ENCODE results near the gene ZCCHC7. TPM values are rescaled to one million over a fixed set of nuclear protein-coding genes. Genes with fewer than 3 reads are reported as not detected.

Gene ZCCHC7
- total and polyA plus RNA-seq, 10 of the 15 experiments (the other 5 are each of a cell fraction or from before 2014, with no cell fraction given), result 42.9 to 178 (median 53.3) TPM

DNA sequence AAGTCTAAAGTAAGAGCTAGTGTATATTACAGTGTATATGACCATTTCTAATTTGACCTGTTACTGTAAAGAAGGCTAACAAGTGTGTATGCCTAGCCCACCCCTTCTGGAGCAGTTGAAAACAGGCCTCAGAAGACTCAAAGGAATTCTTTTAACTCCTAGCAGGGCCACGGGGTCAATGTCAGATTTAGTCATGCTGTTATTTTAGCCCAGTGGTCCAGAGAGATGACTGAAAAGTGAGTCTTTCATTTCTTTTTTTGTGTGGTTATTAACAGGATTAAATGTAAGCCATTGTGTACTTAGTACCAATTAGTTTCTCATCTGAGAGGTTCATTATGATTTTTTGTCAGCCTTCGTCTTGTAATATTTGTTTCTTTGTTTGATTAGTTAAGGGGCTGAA is 24.4 kb downstream of the ZCCHC7 start:
- in situ Hi-C loops (cut with MboI) (no loop called here), intact Hi-C loops (cut with micrococcal nuclease; ENCODE audit: unreplicated experiment) (loop anchor here (2.0 kb wide), 2 partner anchors 146 to 150 kb away; no protein-coding TSS in a partner anchor)
- Histone ChIP-seq H3K4me1 (ENCODE audit: control insufficient read depth, insufficient read depth, low read length) (peaks cover 18% of the 10 kb centered on the region; the same call in 1 of the 2 replicates), H4K20me1 (ENCODE audit: control insufficient read depth, insufficient read depth) (no peaks in the 10 kb centered on the region), H3K4me2 (ENCODE audit: control insufficient read depth, insufficient read depth) (peak overlapping the region; percentile 81; the same call in 1 of the 2 replicates), H3K4me3 (peak overlapping the region; percentile 9; the same call in 1 of the 2 replicates), H3K36me3 (ENCODE audit: control insufficient read depth in 2 of 2, insufficient read depth in 2 of 2, low read length in 1 of 2) (no peaks in the 10 kb centered on the region; a peak in 2 of 4 replicates), H3K9me3 (replicated peaks; ENCODE audit: control insufficient read depth, insufficient read depth, low read length) (no peaks in the 10 kb centered on the region; the same call in 2 of the 3 replicates), H3K79me2 (ENCODE audit: control insufficient read depth, insufficient read depth, low read length) (peaks cover 85% of the 10 kb centered on the region), H3K9ac (ENCODE audit: control insufficient read depth, insufficient read depth, low read length) (peak overlapping the region; percentile 63), H2AFZ (ENCODE audit: control insufficient read depth, low read depth, low read length) (no peak overlapping the region; the same call in none of the 2 replicates), H3K27ac (ENCODE audit: control insufficient read depth, insufficient read depth) (peak overlapping the region; percentile 82), H3K27me3 (replicated peaks in 1 of 2; ENCODE audit: control insufficient read depth in 2 of 2, insufficient read depth in 2 of 2, low read length in 1 of 2) (no peaks in the 10 kb centered on the region)
- WGBS (ENCODE audit: insufficient coverage, insufficient replicate concordance, low lambda C conversion rate, missing lambda C conversion rate), result 2% methylated on average over 2 of the region's 2 CpGs
- BruUV-seq (replicated peaks), result no TSS peak
- ChIA-PET SMC1A (ENCODE audit: uncharacterized antibody, unreplicated experiment) (interaction anchor here (0.7 to 4.2 kb wide), 11 partner anchors 23 to 226 kb away, joined by 3 to 25 read pairs (median 9); partner anchors contain the start of gene ZCCHC7), CTCF (interaction anchor here (0.9 to 1.4 kb wide), 3 partner anchors 9 to 141 kb away, joined by 3 to 4 read pairs (median 4); no protein-coding TSS in a partner anchor), POLR2A (interaction anchor here (0.5 to 1.3 kb wide), 5 partner anchors 23 to 113 kb away, joined by 3 to 7 read pairs (median 3); partner anchors contain the start of gene ZCCHC7), RAD21 (ENCODE audit: unreplicated experiment) (interaction anchor here (0.5 to 4.3 kb wide), 13 partner anchors 10 to 1012 kb away, joined by 3 to 62 read pairs (median 3); partner anchors contain the start of gene PAX5)
- DNase-seq (ENCODE audit: low read depth, low spot score), result peak; percentile 82
- ATAC-seq, result peak; percentile 75
- FAIRE-seq, result peak; percentile 86
- no peak for TF ChIP-seq HCFC1 (IDR thresholded peaks at IDR 0.05; ENCODE audit: low read length)
- TF ChIP-seq, protein P1, sequence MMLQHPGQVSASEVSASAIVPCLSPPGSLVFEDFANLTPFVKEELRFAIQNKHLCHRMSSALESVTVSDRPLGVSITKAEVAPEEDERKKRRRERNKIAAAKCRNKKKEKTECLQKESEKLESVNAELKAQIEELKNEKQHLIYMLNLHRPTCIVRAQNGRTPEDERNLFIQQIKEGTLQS (IDR thresholded peaks at IDR 0.05; ENCODE audit: borderline replicate concordance, extremely low read depth, low read depth, low read length), result no peak
- TF ChIP-seq POU2F2 (IDR thresholded peaks at IDR 0.05; ENCODE audit: borderline replicate concordance, low read depth, low read length), result peak; percentile 73; the same call in 1 of the 3 replicates
- no peak for TF ChIP-seq POLR2AphosphoS5 (IDR thresholded peaks at IDR 0.05; ENCODE audit: low read length)
- TF ChIP-seq, protein P2, sequence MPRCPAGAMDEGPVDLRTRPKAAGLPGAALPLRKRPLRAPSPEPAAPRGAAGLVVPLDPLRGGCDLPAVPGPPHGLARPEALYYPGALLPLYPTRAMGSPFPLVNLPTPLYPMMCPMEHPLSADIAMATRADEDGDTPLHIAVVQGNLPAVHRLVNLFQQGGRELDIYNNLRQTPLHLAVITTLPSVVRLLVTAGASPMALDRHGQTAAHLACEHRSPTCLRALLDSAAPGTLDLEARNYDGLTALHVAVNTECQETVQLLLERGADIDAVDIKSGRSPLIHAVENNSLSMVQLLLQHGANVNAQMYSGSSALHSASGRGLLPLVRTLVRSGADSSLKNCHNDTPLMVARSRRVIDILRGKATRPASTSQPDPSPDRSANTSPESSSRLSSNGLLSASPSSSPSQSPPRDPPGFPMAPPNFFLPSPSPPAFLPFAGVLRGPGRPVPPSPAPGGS (IDR thresholded peaks at IDR 0.05; ENCODE audit: borderline replicate concordance, insufficient read depth, low read depth, low read length, poor library complexity, severe bottlenecking), result no peak
- peak; percentile 56; the same call in 1 of the 2 replicates for TF ChIP-seq PAX8 (IDR thresholded peaks at IDR 0.05)
- TF ChIP-seq, protein P3, sequence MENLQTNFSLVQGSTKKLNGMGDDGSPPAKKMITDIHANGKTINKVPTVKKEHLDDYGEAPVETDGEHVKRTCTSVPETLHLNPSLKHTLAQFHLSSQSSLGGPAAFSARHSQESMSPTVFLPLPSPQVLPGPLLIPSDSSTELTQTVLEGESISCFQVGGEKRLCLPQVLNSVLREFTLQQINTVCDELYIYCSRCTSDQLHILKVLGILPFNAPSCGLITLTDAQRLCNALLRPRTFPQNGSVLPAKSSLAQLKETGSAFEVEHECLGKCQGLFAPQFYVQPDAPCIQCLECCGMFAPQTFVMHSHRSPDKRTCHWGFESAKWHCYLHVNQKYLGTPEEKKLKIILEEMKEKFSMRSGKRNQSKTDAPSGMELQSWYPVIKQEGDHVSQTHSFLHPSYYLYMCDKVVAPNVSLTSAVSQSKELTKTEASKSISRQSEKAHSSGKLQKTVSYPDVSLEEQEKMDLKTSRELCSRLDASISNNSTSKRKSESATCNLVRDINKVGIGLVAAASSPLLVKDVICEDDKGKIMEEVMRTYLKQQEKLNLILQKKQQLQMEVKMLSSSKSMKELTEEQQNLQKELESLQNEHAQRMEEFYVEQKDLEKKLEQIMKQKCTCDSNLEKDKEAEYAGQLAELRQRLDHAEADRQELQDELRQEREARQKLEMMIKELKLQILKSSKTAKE (IDR thresholded peaks at IDR 0.05; ENCODE audit: low read depth, poor library complexity, severe bottlenecking), result peak; percentile 87
- no peak for TF ChIP-seq SP1 (IDR thresholded peaks at IDR 0.05; ENCODE audit: low read depth, low read length)
- peak; percentile 84; the same call in 1 of the 2 replicates for TF ChIP-seq ZNF217 (IDR thresholded peaks at IDR 0.05)
- no peak for TF ChIP-seq CREB1 (IDR thresholded peaks at IDR 0.05; ENCODE audit: low read depth)
- peak; percentile 66; the same call in 1 of the 2 replicates for TF ChIP-seq CBFB (IDR thresholded peaks at IDR 0.05; ENCODE audit: low read depth)
- TF ChIP-seq, protein P4, sequence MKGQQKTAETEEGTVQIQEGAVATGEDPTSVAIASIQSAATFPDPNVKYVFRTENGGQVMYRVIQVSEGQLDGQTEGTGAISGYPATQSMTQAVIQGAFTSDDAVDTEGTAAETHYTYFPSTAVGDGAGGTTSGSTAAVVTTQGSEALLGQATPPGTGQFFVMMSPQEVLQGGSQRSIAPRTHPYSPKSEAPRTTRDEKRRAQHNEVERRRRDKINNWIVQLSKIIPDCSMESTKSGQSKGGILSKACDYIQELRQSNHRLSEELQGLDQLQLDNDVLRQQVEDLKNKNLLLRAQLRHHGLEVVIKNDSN (IDR thresholded peaks at IDR 0.05; ENCODE audit: borderline replicate concordance, extremely low read length, insufficient read depth, low read depth, low read length), result no peak
- peak; percentile 100 for TF ChIP-seq MTA2 (IDR thresholded peaks at IDR 0.05; ENCODE audit: low read depth)
- TF ChIP-seq HDGF (IDR thresholded peaks at IDR 0.05), result no peak
- no peak; the same call in 1 of the 2 replicates for TF ChIP-seq GATAD2B (conservative IDR thresholded peaks at IDR 0.05; ENCODE audit: low read depth)
- peak; percentile 87 for TF ChIP-seq SMAD1 (IDR thresholded peaks at IDR 0.05; ENCODE audit: low read depth, partially characterized antibody)
- no peak for TF ChIP-seq BRCA1 (IDR thresholded peaks at IDR 0.05; ENCODE audit: low read depth, low read length)
- peak; percentile 100 for TF ChIP-seq DPF2 (IDR thresholded peaks at IDR 0.05)
- no peak for TF ChIP-seq SMAD5 (IDR thresholded peaks at IDR 0.05; ENCODE audit: low read depth)
- TF ChIP-seq EP300 (IDR thresholded peaks at IDR 0.05; ENCODE audit: borderline replicate concordance in 1 of 2, control insufficient read depth in 1 of 2, low read depth in 2 of 2, low read length in 2 of 2), result peak; percentile 96 to 98

All from GM12878 (cell line).